Esophagus squamous epithelium (tissue), 5 donors: ENCODE data around the gene FRMD1. TPM values are rescaled to one million over a fixed set of nuclear protein-coding genes. Genes with fewer than 3 reads are reported as not detected.

ENCODE experiments used
- DNase-seq: peaks from one replicate; lab custom pipeline; 2025; lab: John Stamatoyannopoulos, UW
- H3K27ac ChIP-seq, 4 donors: fragments of 200-600 bp; sonication (generic); one replicate each; pipeline ENCODE4 v1.5.1; 2016 to 2019; ENCODE audit warnings: mild to moderate bottlenecking in 1 of 4
- H3K27me3 ChIP-seq, 4 donors: fragments of 200-600 bp; sonication (generic); 1 replicate in 3 of 4; 2 replicates in 1 of 4; pipeline versions ENCODE4 v1.5.1 to v1.6.0; 2017 to 2021; ENCODE audit warnings: antibody characterized with exemption in 1 of 4
- H3K36me3 ChIP-seq, 3 donors: fragments of 200-600 bp; sonication (generic); one replicate each; pipeline ENCODE4 v1.5.1; 2016 to 2019
- H3K4me1 ChIP-seq, 3 donors: fragments of 200-600 bp; sonication (generic); one replicate each; pipeline ENCODE4 v1.5.1; 2017 to 2019
- H3K4me3 ChIP-seq, 4 donors: fragments of 200-600 bp; sonication (generic); 1 replicate in 3 of 4; 2 replicates in 1 of 4; pipeline ENCODE4 v1.5.1; 2016 to 2019; ENCODE audit warnings: mild to moderate bottlenecking in 2 of 4, moderate library complexity in 1 of 4
- H3K9me3 ChIP-seq, 3 donors: fragments of 200-600 bp; sonication (generic); one replicate each; pipeline ENCODE4 v1.5.1; 2016 to 2019
- POLR2A ChIP-seq, 4 donors: fragments of 450-650 bp; IDR thresholded peaks; one replicate each; pipeline ENCODE4 v1.6.1; 2017; ENCODE audit warnings: antibody characterized with exemption in 4 of 4, mild to moderate bottlenecking in 4 of 4, moderate library complexity in 3 of 4
- WGBS, 2 donors: methylation state at CpG; one replicate each; pipeline ENCODE4 v1.1.5; 2018; 5-methylcytosine and 5-hydroxymethylcytosine counted together
- intact Hi-C: fragments of 100-400 bp; cut with DNase I; formaldehyde crosslinking; loops from one replicate; pipeline ENCODE4 v1.15.0; 2022
- total RNA-seq, 4 donors: library from RNA; depleted of rRNA; stranded (reverse); fragments of >200 nt; gene quantifications; one replicate each; pipeline ENCODE4 v1.1.0, GENCODE V29; 2016
- TF ChIP-seq, protein P1 (sequence below), 6 experiments: fragments of 450-650 bp in 4 of 6; fragments of 200-600 bp in 2 of 6; sonication (generic) in 2 of 6; IDR thresholded peaks; one replicate each; pipeline ENCODE4 v1.5.1; 2016 to 2019; ENCODE audit warnings: antibody characterized with exemption in 6 of 6, mild to moderate bottlenecking in 4 of 6, moderate library complexity in 4 of 6
- donor health status: DM: yes; HTN: yes; CAD: no.

Gene FRMD1
- total RNA-seq, 4 donors from 2014 or later, result 0.13 to 0.19 TPM; not detected in 2

DNA sequence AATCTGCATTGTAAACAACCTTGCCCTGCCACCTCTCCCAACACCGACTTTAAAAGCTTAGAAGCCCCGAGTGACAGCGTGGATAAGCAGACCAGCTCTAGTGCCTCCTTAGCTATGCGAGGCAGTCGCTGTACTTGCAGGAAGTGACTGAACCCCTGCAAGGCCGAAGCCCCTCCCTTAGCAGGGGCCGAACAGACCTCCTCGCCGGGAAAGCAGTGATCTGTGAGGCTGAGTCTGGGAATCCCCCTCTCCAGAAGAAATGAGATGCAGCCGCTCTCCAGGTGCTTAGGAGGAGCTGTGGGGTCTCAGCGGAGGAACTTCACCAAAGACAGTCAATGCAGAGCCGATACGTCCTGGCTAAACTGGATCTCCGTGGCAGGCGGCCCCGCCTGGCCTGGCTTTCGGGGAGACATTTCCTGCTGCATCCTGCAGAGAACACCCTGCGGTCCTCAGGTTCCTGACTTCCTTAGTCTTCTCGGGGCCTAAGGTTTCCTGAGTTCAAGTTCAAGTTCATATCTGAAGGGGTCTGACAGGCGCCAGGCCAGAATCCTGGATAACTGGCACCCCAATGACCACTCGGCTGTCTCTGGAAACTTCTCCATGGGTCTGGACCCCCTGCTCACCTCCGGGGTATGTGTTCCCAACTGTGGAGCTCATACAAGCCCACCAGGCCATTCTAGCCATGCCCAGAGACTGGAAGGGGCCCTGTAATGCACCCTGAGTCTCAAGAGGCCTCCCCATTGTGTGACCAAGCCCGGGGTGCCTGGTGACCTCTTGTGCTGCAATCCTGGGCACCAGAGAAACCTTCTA is 20.4 kb upstream of the FRMD1 start:
- whole genome bisulfite sequencing, 2 donors, result 58 to 82% methylated on average over 8 to 11 of the region's 23 CpGs
- H3K27me3 ChIP-seq, result peaks cover 5 to 71% (median 15%) of the 10 kb centered on the region in 4 donors
- DNase-seq, result no peak
- no peak overlapping the region for H3K4me3 ChIP-seq
- H3K4me1 ChIP-seq, result peaks cover 0 to 12% (median 7%) of the 10 kb centered on the region in 3 donors
- no peaks in the 10 kb centered on the region for H3K9me3 ChIP-seq
- H3K36me3 ChIP-seq, result no peaks in the 10 kb centered on the region
- TF ChIP-seq, protein P1, sequence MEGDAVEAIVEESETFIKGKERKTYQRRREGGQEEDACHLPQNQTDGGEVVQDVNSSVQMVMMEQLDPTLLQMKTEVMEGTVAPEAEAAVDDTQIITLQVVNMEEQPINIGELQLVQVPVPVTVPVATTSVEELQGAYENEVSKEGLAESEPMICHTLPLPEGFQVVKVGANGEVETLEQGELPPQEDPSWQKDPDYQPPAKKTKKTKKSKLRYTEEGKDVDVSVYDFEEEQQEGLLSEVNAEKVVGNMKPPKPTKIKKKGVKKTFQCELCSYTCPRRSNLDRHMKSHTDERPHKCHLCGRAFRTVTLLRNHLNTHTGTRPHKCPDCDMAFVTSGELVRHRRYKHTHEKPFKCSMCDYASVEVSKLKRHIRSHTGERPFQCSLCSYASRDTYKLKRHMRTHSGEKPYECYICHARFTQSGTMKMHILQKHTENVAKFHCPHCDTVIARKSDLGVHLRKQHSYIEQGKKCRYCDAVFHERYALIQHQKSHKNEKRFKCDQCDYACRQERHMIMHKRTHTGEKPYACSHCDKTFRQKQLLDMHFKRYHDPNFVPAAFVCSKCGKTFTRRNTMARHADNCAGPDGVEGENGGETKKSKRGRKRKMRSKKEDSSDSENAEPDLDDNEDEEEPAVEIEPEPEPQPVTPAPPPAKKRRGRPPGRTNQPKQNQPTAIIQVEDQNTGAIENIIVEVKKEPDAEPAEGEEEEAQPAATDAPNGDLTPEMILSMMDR (IDR thresholded peaks at IDR 0.05), result no peak
- no peak for TF ChIP-seq POLR2A (IDR thresholded peaks at IDR 0.05)
- intact Hi-C loops, result no loop called here
- no peak overlapping the region for H3K27ac ChIP-seq

DNA sequence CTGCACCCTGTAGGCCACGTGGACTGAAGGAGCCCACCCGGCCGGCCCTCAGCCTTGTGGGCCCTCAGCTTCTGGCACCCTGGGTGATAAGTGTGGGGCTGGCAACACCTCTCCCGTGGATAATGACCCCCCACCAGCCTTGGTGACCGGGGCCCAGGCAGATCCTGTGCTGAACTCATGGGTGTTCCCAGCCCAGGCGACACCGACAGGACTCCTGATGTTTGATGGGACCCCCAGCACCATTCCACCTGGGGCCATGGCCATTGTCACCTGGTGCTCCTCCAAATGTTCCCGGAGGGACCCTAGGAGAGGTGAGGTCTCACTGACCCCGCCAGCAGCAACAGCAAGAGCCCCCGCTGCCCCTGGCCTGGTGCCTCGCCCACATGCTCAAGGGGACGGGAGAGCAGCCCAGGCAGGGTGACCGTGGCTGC is 19.4 kb upstream of the FRMD1 start:
- no CpG with 5 or more reads among the region's 13 CpGs for WGBS, 2 donors
- H3K4me1 ChIP-seq, result peaks cover 0 to 12% (median 7%) of the 10 kb centered on the region in 3 donors
- no peak overlapping the region for H3K4me3 ChIP-seq
- H3K36me3 ChIP-seq, result no peaks in the 10 kb centered on the region
- H3K27ac ChIP-seq, result no peak overlapping the region
- no peaks in the 10 kb centered on the region for H3K9me3 ChIP-seq
- H3K27me3 ChIP-seq, result peaks cover 5 to 64% (median 15%) of the 10 kb centered on the region in 4 donors
- intact Hi-C loops, result no loop called here
- DNase-seq, result no peak
- TF ChIP-seq, protein P1 (IDR thresholded peaks at IDR 0.05), result no peak
- no peak for TF ChIP-seq POLR2A (IDR thresholded peaks at IDR 0.05)

DNA sequence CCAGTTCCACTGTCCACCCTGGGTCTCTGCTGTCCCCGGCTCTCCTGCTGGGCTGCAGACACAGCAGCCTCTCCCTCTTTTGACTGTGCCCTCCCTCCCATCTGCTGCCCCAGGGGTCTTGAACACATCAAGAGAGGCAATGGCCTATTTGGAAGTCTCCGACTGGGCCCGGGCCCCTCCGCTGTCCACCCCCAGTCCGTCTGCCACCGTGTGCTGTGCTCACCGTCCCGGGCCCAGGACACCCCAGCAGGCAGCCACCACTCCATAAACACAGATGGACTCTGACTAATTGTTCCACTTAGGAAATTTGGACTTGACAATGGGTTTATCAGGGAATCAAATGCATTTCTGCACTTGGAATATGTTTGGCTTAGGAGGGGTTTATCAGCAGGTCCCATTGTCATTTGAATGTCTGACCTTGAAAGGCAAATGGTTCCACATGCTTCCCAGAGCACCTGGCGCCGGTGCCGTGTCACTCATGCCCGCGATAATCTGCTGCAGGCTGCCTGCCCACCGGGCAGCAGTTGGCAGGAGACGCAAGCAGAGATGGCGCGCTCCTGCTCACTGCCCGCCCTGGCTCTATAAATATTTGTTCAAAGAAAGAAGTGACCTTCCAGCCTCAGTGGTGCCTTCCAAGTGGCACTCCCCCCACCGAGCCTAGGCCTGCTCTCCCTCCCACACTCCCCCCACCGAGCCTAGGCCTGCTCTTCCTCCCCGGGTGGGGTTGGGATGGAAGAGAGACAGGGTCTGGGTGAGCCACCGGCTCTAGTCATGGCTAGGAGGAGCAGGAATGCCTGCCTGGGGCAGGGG is 18.8 kb upstream of the FRMD1 start:
- no peak overlapping the region for H3K4me3 ChIP-seq
- intact Hi-C loops, result no loop called here
- peaks cover 0 to 12% (median 7%) of the 10 kb centered on the region in 3 donors for H3K4me1 ChIP-seq
- no peak for TF ChIP-seq POLR2A (IDR thresholded peaks at IDR 0.05)
- TF ChIP-seq, protein P1 (IDR thresholded peaks at IDR 0.05), result no peak
- WGBS, 2 donors, result 89 to 93% methylated on average over 8 to 13 of the region's 22 CpGs
- no peaks in the 10 kb centered on the region for H3K9me3 ChIP-seq
- H3K27ac ChIP-seq, result no peak overlapping the region
- no peak for DNase-seq
- H3K27me3 ChIP-seq, result peaks cover 5 to 58% (median 15%) of the 10 kb centered on the region in 4 donors
- H3K36me3 ChIP-seq, result no peaks in the 10 kb centered on the region

DNA sequence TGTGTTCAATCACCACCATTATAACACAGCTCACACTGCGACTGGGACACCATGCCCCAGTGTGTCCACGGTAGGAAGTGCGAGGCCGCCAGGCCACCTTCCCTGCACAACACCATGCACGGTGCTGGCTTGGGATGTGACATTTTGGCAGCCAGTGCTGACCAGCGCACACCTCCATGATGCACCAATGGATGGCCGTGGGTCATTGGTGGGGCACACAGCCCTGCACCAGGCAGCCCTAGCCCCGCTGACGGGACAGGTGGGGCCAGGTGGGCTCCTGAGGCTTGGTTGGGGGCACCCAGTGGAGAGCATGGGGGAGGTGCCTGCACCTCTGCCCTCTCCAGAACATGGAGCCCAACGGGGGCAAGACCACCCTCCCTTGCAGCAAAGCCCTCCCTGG is 18.2 kb upstream of the FRMD1 start:
- Histone ChIP-seq H3K4me1 (peaks cover 0 to 12% (median 7%) of the 10 kb centered on the region in 3 donors), H3K27ac (no peak overlapping the region), H3K9me3 (no peaks in the 10 kb centered on the region), H3K4me3 (no peak overlapping the region), H3K36me3 (no peaks in the 10 kb centered on the region), H3K27me3 (peaks cover 5 to 52% (median 15%) of the 10 kb centered on the region in 4 donors)
- TF ChIP-seq, protein P1 (IDR thresholded peaks at IDR 0.05), result no peak
- no peak for TF ChIP-seq POLR2A (IDR thresholded peaks at IDR 0.05)
- no peak for DNase-seq
- WGBS, 2 donors, result 100% methylated on average over 2 of the region's 10 CpGs; no CpG with 5 or more reads in 1 of the 2 donors
- intact Hi-C loops, result no loop called here
